ENCODE measurements around the gene CGAS.

GRCh38 chr6:73443555-73443954 is 8.5 kb downstream of the CGAS start:
- no peak for TF ChIP-seq ZFP30 (CRISPR knock-in tag; IDR thresholded peaks at IDR 0.05)
- TF ChIP-seq CSRNP3 (CRISPR knock-in tag; IDR thresholded peaks at IDR 0.05) = no peak
- no peak for TF ChIP-seq PATZ1 (CRISPR knock-in tag; IDR thresholded peaks at IDR 0.05; ENCODE audit: borderline replicate concordance)
- no peak for TF ChIP-seq POU6F1 (CRISPR knock-in tag; IDR thresholded peaks at IDR 0.05; ENCODE audit: borderline replicate concordance, low read depth)
- no peak for TF ChIP-seq ZNF70 (CRISPR knock-in tag; IDR thresholded peaks at IDR 0.05)
- no peak for TF ChIP-seq TSHZ2 (CRISPR knock-in tag; IDR thresholded peaks at IDR 0.05)

All from SK-N-SH treated with all-trans-retinoic acid at 6 μM for 48 hours (cell line).